ENCODE data around the gene NECAB2.

Gene NECAB2

DNA sequence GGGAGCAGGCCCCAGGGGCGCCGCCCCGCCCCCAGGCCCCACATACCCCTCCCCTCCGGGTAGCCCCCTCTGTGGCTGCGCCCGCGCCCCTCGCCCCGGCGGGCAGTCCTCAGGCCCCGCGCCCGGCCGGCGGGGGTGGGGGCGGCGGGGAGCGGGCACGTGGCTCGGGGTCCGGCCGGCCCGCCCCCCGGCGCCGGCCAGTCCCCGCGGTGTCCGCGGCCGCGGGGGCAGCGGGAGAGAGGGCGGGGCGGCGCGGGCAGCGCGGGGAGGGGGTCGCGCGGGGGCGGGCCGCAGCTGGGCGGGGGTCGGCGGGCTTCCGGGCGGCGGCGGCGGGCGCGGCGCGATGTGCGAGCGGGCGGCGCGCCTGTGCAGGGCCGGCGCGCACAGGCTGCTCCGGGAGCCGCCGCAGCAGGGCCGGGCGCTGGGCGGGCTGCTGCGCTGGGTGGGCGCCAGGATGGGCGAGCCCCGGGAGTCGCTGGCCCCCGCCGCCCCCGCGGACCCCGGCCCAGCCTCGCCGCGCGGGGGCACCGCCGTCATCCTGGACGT, 335 bp downstream of the NECAB2 start:
- no peak for DNase-seq

DNA sequence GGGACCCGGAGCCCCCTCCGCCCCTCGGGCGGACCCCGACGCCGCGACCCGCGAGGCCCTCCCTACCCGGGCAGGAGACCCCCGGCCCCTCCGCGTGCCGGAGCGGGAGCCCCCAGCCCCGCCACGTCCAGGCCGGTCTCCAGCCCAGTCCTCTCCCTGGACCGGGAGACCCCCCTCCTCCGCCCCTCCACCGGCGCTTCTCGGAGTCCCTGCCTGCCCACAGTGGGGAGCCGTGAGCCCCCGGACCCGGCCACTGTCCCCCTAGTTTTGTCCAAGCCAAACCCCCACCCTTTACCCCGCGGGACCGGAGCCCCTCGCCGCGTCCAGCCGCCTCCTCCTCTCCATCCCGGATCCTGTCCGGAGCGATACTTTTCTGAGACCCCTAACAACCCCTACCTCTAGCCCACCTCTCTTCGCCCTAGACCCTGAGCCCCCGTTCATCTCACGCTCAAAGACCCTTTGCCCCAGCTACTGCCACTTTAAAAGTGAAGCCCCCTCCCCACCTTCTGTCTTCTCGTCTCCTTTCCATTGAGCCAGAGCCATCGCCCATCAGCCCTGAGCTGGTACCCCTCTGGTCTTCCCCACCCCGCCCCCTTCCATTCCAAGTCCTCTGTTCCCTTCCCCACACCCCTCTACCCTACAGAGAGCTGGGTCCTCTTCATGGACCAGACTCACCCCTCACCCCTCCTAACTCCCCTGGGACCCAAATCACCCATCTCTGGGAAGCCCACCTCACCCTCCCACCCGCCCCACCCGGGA, 1.0 kb downstream of the NECAB2 start:
- no peak for DNase-seq

DNA sequence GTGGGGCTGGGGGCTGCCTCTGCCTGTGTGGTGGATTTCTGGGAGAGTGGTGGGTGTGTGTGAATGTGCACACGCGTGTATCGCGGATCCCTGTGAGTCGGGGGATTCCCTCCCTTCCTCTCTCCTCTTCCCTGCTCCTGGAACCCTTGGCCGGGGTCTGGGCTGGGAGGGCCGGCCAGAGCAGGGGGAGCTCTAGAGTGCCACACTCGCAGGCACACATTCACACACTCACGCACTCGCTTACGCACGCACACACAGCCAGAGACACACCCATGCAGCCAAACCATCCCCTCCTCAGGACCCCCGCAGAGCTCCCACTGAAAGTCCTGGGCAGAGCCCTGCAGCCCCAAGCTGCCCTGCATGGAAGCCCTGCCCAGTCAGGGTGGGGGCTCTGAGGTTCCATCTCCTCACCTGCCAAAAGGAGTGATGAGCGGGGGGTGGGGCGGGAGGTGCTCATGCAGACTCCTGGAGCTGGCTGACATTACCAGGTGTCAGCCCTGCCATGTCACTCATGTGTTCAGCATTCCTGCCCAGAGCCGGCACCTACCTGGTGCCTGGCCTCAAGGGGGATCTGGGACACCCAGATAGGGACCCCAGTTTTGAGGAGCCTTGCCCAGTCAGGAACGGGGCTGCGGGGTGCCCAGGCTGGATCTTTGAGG, 1.9 kb downstream of the NECAB2 start:
- DNase-seq = no peak

DNA sequence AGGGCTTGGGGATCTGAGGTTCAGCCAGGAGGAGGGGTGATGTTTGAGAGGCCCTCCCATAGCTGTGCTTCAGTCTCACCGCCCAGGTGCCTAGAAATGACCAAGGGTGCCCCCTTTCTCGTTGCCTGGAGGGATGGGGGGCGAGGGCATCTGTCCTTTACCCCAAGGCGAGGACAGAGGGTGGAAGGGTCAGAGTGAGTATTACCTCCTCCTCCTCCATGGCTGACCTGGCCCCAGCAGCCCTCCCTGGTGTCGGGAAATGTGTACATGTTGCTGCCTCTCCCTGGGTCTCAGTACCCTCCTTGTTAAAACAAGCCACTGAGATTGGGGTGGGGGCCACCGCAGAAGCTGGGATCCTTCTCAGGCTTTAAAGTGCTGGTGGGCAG, 2.4 kb downstream of the NECAB2 start:
- DNase-seq = no peak

DNA sequence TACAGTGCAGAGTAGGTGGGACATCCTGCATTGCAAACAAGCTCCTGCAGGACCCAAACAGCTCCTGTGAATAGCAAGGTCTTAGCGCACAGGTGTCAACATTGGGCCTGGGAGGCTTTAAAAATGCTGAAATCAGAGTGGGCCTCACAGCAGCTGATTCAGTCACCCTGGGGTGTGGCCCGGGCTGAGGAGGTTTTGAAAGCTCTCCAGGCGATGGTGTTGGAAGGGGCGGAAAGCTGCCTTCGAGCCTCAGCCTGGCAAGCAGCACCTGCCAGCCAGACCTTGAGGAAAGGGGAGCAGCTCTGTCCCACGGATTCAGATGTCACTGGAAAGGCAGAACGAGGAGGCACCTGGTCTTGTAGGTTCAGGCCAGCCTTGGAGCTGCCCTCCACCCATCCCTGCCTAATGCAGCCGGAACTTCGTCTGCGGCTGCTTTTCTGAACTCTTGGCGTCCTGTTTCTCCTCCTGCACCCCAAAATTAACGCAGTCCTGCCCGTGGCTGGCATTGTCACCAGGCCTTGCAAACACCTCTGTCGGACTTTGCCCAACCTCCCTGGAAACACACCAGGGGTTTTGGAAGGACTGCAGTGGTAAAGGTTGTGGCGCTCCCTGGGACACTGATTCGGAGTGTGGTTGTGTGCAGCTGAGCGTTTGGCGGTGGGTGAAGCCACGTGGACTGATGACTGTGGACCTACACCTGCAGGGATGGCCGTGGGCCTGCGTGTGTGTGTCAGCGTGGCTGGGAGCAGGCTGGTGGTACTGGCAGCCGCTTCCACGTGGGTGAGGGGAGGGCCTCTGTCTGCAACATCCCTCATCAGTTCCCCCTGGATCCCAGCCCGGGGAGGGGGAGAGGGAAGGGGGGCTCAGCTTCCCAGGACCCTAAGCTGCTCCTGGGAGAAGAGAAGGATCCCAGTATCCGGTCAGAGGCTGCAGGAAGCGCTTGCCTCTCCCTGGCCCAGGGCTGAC, 3.4 kb downstream of the NECAB2 start:
- DNase-seq = no peak

DNA sequence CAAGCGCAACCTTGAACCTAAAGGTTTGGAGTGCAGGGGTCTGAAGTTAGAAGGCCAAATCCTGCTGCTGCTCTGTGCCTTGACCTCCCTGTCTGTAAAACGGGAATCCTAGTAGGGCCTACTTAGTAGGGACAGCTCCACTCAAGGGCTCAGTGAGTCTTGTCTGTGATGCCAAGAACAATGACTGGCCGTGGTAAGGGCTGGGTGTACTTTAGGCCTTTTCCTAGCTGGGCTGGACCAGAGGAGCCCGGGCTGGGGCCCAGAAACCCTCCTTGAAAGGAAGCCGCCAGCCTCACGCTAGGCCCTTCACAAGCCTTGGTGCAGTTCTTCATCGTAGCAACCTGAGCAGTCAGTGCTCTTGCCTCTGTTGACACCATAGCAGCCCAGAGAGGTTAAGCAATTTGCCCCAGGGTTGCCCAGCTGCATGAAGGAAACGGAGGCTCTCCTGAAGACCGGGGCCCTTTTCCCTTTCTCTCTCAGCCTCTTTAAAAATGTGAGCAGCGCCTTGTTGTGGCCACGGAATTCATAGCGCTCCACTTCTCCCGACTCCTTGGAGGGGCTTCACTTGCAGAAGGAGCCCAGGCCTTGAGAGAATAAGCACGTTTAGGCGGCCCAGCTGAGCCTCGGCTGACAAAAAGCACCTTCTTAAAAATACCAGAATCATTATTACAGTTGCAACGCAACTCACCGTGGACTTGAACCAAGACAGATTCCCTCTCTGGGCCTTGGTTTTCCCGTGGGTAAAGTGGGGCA, 4.4 kb downstream of the NECAB2 start:
- DNase-seq = no peak

DNA sequence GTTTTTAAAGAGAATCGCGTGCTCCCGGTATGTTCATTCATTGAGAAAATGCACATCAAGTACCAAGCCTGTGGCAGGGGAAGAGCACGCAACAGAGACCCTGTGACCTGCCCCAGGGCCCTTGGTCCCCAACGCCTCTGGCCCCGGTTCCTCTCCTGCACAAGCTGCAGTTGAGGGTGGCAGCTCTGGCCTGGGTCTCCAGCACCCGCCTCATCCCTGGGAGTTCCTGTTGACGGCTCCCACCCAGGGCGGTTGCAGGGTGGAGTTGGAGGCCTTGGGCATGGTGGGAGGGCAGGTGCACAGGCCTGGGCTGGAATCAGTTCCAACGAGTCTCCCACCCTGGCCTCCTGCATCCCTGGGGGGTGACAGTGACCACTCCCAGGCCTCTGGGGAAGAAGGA, 5.0 kb downstream of the NECAB2 start:
- no peak for DNase-seq

DNA sequence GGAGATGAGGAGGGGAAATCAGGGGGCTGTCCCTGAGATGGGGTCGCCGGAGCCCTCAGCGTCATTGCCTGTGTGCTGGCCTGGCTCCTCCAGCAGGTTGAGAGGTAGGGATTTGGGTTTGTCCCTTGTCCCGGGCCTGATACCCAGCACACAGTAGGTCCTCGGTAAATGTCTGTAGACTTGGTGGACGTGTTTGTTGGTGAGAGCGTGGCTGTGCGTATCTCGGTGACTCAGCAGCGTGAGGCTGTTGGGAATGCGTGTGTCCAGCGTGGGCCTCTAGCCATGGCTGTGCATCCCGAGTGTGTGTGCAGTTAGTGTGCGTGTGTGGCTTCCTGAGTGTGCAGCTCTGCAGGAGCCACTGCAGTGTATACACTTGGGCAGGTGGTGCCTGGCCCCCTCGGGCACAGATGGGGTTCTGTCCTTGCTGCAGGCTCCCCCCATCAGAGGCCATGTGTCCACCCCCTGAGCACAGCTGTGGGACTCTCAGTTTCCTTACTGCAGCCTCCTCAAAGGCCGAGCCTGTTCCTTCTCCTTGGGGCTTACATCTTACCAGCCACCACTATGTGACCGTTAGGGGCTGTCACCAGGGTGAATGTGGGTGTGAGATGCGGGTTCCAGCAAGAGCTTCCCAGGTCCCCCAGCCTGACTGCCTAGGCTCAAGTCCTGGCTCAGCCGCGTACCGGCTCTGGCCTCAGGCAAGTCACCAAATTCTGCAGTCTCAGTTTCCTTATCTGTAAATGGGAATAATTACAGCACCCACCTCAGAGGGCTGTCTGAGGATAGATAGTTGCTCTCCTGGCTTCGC, 5.7 kb downstream of the NECAB2 start:
- no peak for DNase-seq

DNA sequence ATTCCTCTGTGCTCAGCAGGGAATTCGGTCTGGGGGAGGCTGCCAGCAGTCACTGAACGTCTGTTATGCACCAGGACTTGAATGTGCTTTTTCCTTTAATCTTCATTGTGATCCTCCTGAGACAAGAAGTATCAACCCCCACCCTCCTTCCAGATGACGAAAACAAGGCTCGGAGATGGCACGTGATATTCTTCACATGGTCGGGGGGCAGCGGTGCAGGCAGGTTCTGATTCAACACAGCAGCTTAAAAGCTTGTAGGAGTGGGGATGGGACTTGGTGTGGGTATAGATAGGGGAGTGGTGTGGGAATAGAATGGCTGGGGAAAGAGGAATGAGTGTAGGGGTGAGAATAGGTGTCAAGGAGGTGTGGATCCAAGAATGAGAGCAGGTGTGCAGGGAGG, 6.4 kb downstream of the NECAB2 start:
- DNase-seq = no peak

DNA sequence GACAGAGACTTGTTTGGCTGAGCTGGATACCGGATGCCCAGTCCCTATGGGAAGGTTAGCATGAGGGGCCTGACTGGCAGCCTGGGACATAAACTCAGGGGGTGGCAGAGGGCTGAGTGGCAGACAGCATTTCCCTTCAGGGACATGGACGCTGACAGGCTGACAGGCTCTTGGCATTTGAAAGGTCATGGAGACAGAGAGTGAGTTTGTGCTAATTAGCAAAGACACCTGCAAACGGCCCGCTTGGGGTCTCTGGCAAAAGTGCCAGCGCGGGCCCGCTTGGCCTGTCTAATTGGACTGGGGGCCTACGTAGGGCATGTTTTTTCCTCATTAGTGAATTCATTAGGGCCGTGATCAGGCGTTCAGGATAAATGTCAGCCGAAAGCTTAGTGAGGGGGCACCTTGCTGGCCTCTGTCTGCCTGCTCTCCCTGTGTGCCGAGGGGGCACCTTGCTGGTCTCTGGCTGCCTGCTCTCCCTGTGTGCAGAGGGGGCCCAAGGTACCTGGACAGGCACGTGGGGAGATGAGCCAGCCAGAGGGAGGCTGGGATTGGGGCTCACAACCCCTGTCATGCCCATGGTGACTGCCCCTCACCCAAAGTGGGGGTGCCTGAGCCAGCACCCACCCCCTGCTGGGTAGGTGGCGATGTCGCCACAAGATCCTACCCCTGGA, 7.7 kb downstream of the NECAB2 start:
- no peak for DNase-seq

DNA sequence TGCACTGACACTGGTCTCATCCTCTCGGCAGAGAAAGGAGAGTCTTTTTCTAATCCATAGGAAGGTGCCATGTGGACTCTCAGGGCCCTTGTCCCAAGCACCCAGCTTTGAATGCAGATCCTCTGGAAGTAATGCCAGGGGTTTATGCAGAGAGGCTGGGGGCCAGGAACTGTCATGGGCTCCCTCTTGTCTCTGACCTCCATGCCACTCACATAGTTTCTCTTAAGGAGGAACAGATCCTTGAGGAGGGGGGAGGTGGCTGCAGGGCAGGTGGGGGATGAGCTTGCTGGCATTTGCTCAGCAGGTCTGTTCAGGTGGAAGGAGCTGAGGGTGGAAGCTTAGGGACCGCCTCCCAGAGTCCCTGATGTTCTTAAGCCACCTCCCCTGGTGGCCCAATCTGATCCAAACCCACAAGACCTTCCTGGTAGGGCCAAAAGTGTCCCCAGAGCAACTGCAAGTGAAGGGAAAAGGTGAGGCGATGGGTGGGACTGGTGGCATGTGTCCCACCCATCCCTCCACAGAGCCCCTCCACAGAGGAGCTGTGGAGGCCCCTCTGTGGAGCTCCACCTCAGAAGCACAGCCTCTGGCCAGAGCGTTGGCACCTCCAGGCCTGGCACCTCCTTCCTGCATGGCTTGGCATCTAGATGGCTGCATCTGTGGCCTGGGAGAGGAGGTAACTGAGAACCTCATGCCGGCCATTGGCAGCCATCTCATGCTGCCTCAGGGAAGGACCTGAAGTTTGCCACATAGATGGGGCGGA, 9.2 kb downstream of the NECAB2 start:
- DNase-seq = no peak

DNA sequence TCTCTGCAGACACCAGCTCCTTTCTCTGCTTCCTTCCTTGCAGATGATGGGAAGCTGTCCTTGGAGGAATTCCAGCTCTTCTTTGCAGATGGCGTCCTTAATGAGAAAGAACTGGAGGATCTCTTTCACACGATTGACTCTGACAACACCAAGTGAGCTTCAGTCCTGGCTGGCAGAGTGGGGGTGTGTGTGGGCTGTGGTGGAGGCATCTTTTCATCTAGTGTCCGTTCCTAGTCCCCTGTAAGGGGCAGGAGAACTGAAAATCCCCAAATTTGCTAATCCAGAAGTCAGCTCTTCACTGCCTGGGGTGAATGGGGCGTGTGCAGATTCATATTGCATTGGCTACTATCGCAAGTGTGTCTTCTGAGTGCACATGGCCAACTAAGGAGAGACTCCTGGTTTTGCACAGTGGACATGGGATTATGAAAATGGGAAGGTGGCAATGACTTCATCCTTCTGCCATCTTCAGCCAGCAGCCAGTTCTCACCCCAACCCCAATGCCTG, 10.4 kb downstream of the NECAB2 start:
- no peak for DNase-seq

DNA sequence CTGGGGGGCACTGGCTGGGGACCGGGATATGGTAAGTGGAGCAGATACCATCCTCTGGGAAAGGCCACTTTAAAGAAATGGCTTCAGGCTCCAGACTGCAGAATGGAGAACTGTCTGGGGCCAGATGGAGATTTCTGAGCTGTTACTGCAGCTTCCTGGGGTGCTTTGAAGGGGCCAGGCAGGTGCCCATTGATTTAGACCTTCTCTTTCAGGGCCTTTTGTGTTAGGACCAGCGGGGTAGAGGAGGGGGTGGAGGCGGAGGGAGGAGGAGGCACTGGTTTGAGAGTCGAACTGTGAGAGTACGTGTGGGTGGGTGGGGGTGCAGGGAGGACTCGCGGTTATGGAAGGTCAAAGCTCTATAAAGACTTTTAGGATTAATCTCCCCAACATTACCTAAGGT, 11.4 kb downstream of the NECAB2 start:
- DNase-seq = no peak

DNA sequence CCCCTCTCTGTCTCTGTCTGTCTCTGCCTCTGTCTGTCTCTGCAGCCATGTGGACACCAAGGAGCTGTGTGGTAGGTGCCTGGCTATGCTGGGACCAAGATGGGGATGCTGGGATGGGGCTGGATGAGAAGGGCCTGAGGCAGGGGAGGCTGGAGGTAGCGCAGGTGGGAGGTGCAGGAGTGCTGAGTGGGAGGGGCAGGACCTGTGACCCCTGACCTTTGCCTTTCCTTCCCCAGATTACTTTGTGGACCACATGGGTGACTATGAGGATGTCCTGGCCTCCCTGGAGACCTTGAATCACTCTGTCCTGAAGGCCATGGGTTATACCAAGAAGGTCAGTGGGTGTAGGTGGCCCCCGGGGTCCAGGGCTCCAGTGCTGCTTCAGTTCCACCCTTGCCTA, 12.8 kb downstream of the NECAB2 start:
- no peak for DNase-seq

DNA sequence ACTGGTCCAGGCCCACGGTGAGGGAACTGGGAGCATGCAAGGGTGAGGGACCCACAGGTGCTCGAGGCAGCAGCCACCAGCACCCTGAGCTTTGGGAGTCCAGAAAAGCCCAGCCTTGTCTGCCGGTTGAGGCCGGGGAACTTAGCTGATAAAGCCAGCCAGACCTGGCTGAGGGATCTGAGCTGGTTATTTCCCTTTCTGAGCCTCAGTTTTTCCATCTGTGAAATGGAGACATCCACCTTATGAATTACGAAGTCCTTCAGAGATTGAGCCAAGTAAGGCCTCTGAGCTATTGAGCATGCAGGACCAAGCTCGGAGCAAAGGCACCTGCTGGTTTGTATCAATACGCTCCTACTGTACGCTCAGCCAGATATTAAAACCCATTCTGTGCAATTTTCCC, 13.8 kb downstream of the NECAB2 start:
- DNase-seq = no peak

DNA sequence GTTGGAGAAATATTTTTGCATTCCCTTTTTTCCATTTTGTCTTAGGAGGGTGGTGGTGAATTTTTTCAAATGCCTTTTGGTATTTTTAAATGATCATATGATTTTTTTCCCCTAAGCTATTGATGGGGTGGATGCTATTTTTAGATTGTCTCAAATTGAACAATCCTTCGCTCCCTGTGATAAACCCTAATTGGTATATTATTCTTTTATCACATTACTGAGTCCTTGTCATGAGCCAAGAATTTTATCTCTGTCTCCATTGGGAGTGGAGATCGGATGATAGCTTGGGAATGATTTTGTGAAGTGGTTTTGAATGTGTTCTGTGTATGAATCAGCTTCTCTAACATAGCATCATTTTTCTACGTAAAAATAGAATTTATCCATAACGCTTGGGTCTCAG, 15.4 kb downstream of the NECAB2 start:
- no peak for DNase-seq

DNA sequence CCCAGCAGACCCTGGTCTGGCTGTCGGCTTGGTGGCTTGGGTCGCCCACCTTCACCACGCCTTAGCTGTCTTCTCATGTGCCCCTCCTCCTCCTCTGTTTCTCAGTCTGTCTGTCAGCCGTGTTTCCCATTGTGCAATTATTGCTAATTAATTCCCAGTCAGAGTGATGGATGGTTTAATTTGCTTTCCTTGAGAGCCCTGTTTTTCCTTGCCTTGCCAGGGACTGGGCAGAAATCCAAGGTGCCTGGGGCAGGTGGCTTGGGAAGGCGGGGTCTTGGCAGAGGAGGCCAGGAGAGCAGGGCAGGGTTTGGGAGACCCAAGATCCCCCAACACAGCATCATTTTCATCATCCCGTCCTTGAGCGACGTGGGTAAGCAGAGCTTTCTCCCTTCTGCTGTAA, 21.3 kb downstream of the NECAB2 start:
- DNase-seq = no peak

DNA sequence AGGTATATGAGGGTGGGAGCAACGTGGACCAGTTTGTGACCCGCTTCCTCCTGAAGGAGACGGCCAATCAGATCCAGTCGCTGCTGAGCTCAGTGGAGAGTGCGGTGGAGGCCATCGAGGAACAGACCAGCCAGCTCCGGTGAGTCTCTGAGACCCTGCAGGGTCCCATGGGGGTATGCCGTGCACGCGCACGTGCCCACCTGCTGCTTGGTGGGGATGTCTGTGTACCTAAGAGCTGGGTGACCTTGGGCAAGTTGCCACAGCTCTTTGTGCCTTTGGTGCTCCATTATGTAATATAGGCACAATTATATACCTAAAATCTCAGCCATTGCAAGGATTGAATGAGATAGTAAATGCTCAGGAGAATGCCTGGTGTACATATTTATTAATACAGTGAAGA, 22.4 kb downstream of the NECAB2 start:
- DNase-seq = no peak

DNA sequence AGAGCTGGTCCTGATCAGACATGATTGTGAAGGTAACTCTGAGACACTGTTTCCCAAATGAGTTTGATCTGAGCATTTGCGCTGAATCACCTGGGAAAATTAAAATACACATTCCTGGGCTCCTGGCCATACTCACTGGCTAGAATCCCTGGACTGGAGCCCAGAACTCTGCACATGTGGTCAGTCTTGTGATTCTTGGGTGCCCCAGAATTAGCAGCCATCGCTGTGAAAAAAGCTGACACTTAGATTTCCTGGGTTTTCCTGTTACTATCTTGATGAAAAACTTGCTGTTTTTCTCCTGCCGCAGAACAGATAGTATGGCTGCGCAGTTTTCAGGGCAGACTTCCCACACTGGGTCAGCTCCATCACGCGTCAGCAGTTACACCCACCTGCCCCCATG, 24.6 kb downstream of the NECAB2 start:
- no peak for DNase-seq

DNA sequence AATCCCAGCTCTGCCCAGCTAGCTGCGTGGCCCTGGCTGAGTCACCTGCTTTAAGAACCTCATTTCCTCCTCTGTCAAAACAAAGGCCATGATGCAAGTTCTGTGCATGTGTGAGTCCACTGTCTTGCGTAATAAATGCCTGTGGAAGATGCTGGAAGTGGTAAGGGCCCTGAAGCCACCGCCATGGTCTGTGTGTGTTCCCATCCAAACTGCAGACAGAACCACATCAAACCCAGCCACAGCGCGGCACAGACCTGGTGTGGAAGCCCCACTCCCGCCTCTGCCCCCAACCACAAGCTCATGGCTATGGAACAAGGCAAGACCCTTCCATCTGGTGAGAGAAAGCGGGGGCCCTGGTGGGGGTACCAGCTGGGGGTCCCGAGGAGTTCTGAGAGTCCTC, 26.0 kb downstream of the NECAB2 start:
- DNase-seq = peak; percentile 57 to 58
